SK-N-SH (cell line): ENCODE results near the gene CLEC11A. TPM values are rescaled to one million over a fixed set of nuclear protein-coding genes. Genes with fewer than 3 reads are reported as not detected.
"Not testable (repeated sequence)": the region's sequence is repeated elsewhere in the genome, so short reads cannot be mapped to it uniquely, and the experiment has no call there.

ENCODE experiments used
- CTCF ChIA-PET: fragments of 300-600, 350-600 bp; formaldehyde crosslinking; extraction: SDS; loops from one replicate; lab custom pipeline; 2021; lab: Yijun Ruan, JAX
- POLR2A ChIA-PET: fragments of 350-600 bp; sonication (Branson Sonifier 250); formaldehyde crosslinking; extraction: SDS; loops from one replicate; lab custom pipeline; 2020; ENCODE audit warnings: antibody characterized with exemption, inconsistent platforms; lab: Yijun Ruan, JAX
- DNase-seq: peaks from one replicate; pipeline ENCODE4 v3.0.0; 2012
- H2AFZ ChIP-seq: fragments of 200-600 bp; sonication (generic); 2 replicates; pipeline ENCODE4 v1.8.1; 2016; ENCODE audit warnings: antibody characterized with exemption, mild to moderate bottlenecking, low read depth
- H3F3A ChIP-seq: fragments of 200-600 bp; sonication (generic); replicated peaks from 2 replicates; pipeline ENCODE3; 2016; ENCODE audit warnings: antibody characterized with exemption, mild to moderate bottlenecking; ENCODE audit not compliant: insufficient read depth
- H3K27ac ChIP-seq, 2 experiments: fragments of 200-500 bp in 1 of 2; fragments of 200-600 bp in 1 of 2; sonication (Bioruptor generic) in 1 of 2; sonication (generic), shearing (Covaris generic) in 1 of 2; 2 replicates each; pipeline versions ENCODE4 v1.5.1 to v1.6.1; 2014 to 2016; ENCODE audit warnings: low read depth in 2 of 2, inconsistent platforms in 1 of 2, low read length in 1 of 2, mild to moderate bottlenecking in 1 of 2, mixed read lengths in 1 of 2
- H3K27me3 ChIP-seq: fragments of 200-600 bp; sonication (generic), shearing (Covaris generic); 2 replicates; pipeline ENCODE4 v1.6.1; 2016; ENCODE audit warnings: mixed run types; ENCODE audit not compliant: insufficient read depth
- H3K36me3 ChIP-seq, 2 experiments: fragments of 200-500 bp in 1 of 2; fragments of 200-600 bp in 1 of 2; sonication (Bioruptor generic) in 1 of 2; sonication (generic) in 1 of 2; replicated peaks in 1 of 2; 2 replicates each; pipeline versions ENCODE3 to v1.5.1; 2014 to 2016; ENCODE audit warnings: low read length in 1 of 2, mild to moderate bottlenecking in 1 of 2; ENCODE audit not compliant: insufficient read depth in 2 of 2, control insufficient read depth in 1 of 2
- H3K4me1 ChIP-seq, 2 experiments: fragments of 200-500 bp in 1 of 2; fragments of 200-600 bp in 1 of 2; sonication (Bioruptor generic) in 1 of 2; sonication (generic), shearing (Covaris generic) in 1 of 2; 2 replicates each; pipeline versions ENCODE4 v1.5.1 to v1.6.1; 2014 to 2016; ENCODE audit warnings: low read depth in 1 of 2, low read length in 1 of 2, mixed run types in 1 of 2; ENCODE audit not compliant: insufficient read depth in 2 of 2, control insufficient read depth in 1 of 2
- H3K4me2 ChIP-seq: fragments of 200-600 bp; sonication (generic), shearing (Covaris generic); 2 replicates; pipeline ENCODE4 v1.6.1; 2017; ENCODE audit warnings: mixed run types
- H3K4me3 ChIP-seq, 2 experiments: fragments of 200-500 bp in 1 of 2; fragments of 200-600 bp in 1 of 2; sonication (Bioruptor generic) in 1 of 2; sonication (generic), shearing (Covaris generic) in 1 of 2; 2 replicates each; pipeline versions ENCODE4 v1.5.1 to v1.8.1; 2014 to 2016; ENCODE audit warnings: low read depth in 2 of 2, inconsistent platforms in 1 of 2, low read length in 1 of 2, mild to moderate bottlenecking in 1 of 2, mixed read lengths in 1 of 2, moderate library complexity in 1 of 2
- H3K79me2 ChIP-seq: fragments of 200-600 bp; sonication (generic); 2 replicates; pipeline ENCODE4 v1.8.1; 2017; ENCODE audit warnings: mild to moderate bottlenecking; ENCODE audit not compliant: insufficient read depth
- H3K9ac ChIP-seq: fragments of 200-600 bp; sonication (generic); 2 replicates; pipeline ENCODE4 v1.6.1; 2017; ENCODE audit warnings: mixed run types
- H3K9me2 ChIP-seq: fragments of 200-600 bp; sonication (generic); 2 replicates; pipeline ENCODE4 v1.6.1; 2017; ENCODE audit warnings: mixed run types
- H3K9me3 ChIP-seq: fragments of 200-600 bp; sonication (generic); 2 replicates; pipeline ENCODE4 v1.6.1; 2017; ENCODE audit warnings: mixed run types, mild to moderate bottlenecking, moderate library complexity
- H4K20me1 ChIP-seq: fragments of 200-600 bp; sonication (generic); 2 replicates; pipeline ENCODE4 v1.6.1; 2017; ENCODE audit warnings: mild to moderate bottlenecking, mixed run types; ENCODE audit not compliant: insufficient read depth
- CTCF ChIP-seq: fragments of 200-600 bp; sonication (generic); IDR thresholded peaks from 2 replicates; pipeline ENCODE4 v1.6.1; 2017; ENCODE audit warnings: antibody characterized with exemption, mild to moderate bottlenecking, moderate library complexity
- ELF1 ChIP-seq: IDR thresholded peaks from 2 replicates; pipeline ENCODE4 v1.4.0; 2012
- EP300 ChIP-seq, 2 experiments: IDR thresholded peaks; 2 replicates each; pipeline versions ENCODE4 v1.4.0 to v1.6.1; 2012; ENCODE audit warnings: borderline replicate concordance in 1 of 2, low read depth in 1 of 2, low read length in 1 of 2
- EZH2phosphoT487 ChIP-seq: fragments of 200-600 bp; sonication (generic); IDR thresholded peaks from 2 replicates; pipeline ENCODE4 v1.6.1; 2017; ENCODE audit warnings: low read depth, mixed run types, mild to moderate bottlenecking, antibody characterized with exemption, moderate library complexity, borderline replicate concordance
- FOXM1 ChIP-seq: IDR thresholded peaks from 2 replicates; pipeline ENCODE4 v1.4.0; 2012; ENCODE audit warnings: low read depth, mild to moderate bottlenecking
- JUND ChIP-seq: IDR thresholded peaks from 2 replicates; pipeline ENCODE4 v1.4.0; 2012
- POLR2AphosphoS5 ChIP-seq: IDR thresholded peaks from 2 replicates; pipeline ENCODE4 v1.6.1; 2012; ENCODE audit warnings: low read depth, low read length
- RAD21 ChIP-seq: IDR thresholded peaks from 2 replicates; pipeline ENCODE4 v1.6.1; 2012; ENCODE audit warnings: mild to moderate bottlenecking, low read length
- REST ChIP-seq: IDR thresholded peaks from 2 replicates; pipeline ENCODE4 v1.6.1; 2012; ENCODE audit warnings: mild to moderate bottlenecking, low read depth, low read length, moderate library complexity
- RXRA ChIP-seq: IDR thresholded peaks from 2 replicates; pipeline ENCODE4 v1.4.0; 2012; ENCODE audit warnings: low read depth, mild to moderate bottlenecking, borderline replicate concordance
- TCF12 ChIP-seq: IDR thresholded peaks from 2 replicates; pipeline ENCODE4 v1.4.0; 2012
- USF1 ChIP-seq: IDR thresholded peaks from 2 replicates; pipeline ENCODE4 v1.4.0; 2012; ENCODE audit warnings: low read depth, borderline replicate concordance
- YY1 ChIP-seq: IDR thresholded peaks from 2 replicates; pipeline ENCODE4 v1.4.0; 2012; ENCODE audit warnings: low read depth, mild to moderate bottlenecking
- ZBTB33 ChIP-seq: IDR thresholded peaks from 2 replicates; pipeline ENCODE4 v1.4.0; 2012; ENCODE audit warnings: low read depth, borderline replicate concordance
- WGBS: methylation state at CpG from one replicate; pipeline ENCODE4 v1.1.6; 2017; ENCODE audit warnings: low lambda C conversion rate; 5-methylcytosine and 5-hydroxymethylcytosine counted together
- polyA plus RNA-seq, 3 experiments: library from polyadenylated mRNA; depleted of rRNA; stranded (reverse); fragments of >200 nt; gene quantifications; 2 replicates each; pipeline ENCODE4 v1.2.3, GENCODE V29; 2012

Gene CLEC11A
- polyA plus RNA-seq, 1 of the 3 experiments (the other 2 are of a cell fraction): 4.4 TPM

GRCh38 chr19:50745221-50745620 lies 22.1 kb downstream of the CLEC11A start:
- WGBS: 33% methylated on average over 10 of the region's 10 CpGs
- peaks cover 48% of the 10 kb centered on the region; the same call in 1 of the 2 replicates for H3K27me3 ChIP-seq
- H3K9ac ChIP-seq: no peak overlapping the region
- H3K79me2 ChIP-seq: no peaks in the 10 kb centered on the region
- TF ChIP-seq USF1: 0 out of 2 replicates have a peak, but pooled peaks have one; percentile 41
- no peak for TF ChIP-seq ELF1
- TF ChIP-seq, all 33 proteins: peak for 1
- no peaks in the 10 kb centered on the region for H3K36me3 ChIP-seq
- no peaks in the 10 kb centered on the region for H4K20me1 ChIP-seq
- no peak for DNase-seq
- no peaks in the 10 kb centered on the region for H3K9me3 ChIP-seq
- H3F3A ChIP-seq: no peaks in the 10 kb centered on the region
- no peaks in the 10 kb centered on the region for H3K4me1 ChIP-seq
- no peak overlapping the region for H3K4me3 ChIP-seq
- CTCF ChIA-PET: no interaction called here
- POLR2A ChIA-PET: no interaction called here
- H3K9me2 ChIP-seq: no peaks in the 10 kb centered on the region
- H3K27ac ChIP-seq: no peak overlapping the region
- no peak overlapping the region for H2AFZ ChIP-seq
- H3K4me2 ChIP-seq: no peak overlapping the region

- POLR2A ChIA-PET: not testable (repeated sequence)
- 62% methylated on average over 12 of the region's 14 CpGs for WGBS
Observed at GRCh38 chr19:50747141-50747540, 24.0 kb downstream of the CLEC11A start.

GRCh38 chr19:50749490-50749889 lies 26.3 kb downstream of the CLEC11A start:
- H3K27me3 ChIP-seq: peaks cover 14% of the 10 kb centered on the region; the same call in 1 of the 2 replicates
- H3K79me2 ChIP-seq: no peaks in the 10 kb centered on the region
- no peak overlapping the region for H2AFZ ChIP-seq
- H3K9ac ChIP-seq: no peak overlapping the region
- no peak for DNase-seq
- no peaks in the 10 kb centered on the region for H3K36me3 ChIP-seq
- H3K27ac ChIP-seq: no peak overlapping the region
- ChIA-PET POLR2A (no interaction called here), CTCF (interaction anchor here (2.2 kb wide), 1 partner anchor 25 kb away, joined by 7 read pairs; no protein-coding TSS in a partner anchor)
- H3K9me2 ChIP-seq: no peaks in the 10 kb centered on the region
- no peak overlapping the region for H3K4me3 ChIP-seq
- whole genome bisulfite sequencing: 53% methylated on average over 6 of the region's 6 CpGs
- no peaks in the 10 kb centered on the region for H3F3A ChIP-seq
- no peaks in the 10 kb centered on the region for H3K9me3 ChIP-seq
- H3K4me2 ChIP-seq: no peak overlapping the region
- no peaks in the 10 kb centered on the region for H4K20me1 ChIP-seq
- no peaks in the 10 kb centered on the region for H3K4me1 ChIP-seq
- TF ChIP-seq YY1: no peak
- TF ChIP-seq FOXM1: no peak
- no peak for TF ChIP-seq EZH2phosphoT487
- no peak for TF ChIP-seq EP300 (IDR thresholded peaks at IDR 0.05; ENCODE audit: borderline replicate concordance in 1 of 2, low read depth in 1 of 2, low read length in 1 of 2)
- TF ChIP-seq TCF12: no peak
- TF ChIP-seq RAD21: no peak
- no peak for TF ChIP-seq REST
- no peak for TF ChIP-seq ZBTB33
- no peak for TF ChIP-seq POLR2AphosphoS5
- no peak for TF ChIP-seq JUND
- no peak for TF ChIP-seq CTCF
- TF ChIP-seq RXRA: no peak

More at GRCh38 chr19:50747141-50747540, 24.0 kb downstream of the CLEC11A start:
- H4K20me1 ChIP-seq, CTCF ChIA-PET, DNase-seq, H3K36me3 ChIP-seq, H3K4me1 ChIP-seq, H3K4me3 ChIP-seq, H3K9me3 ChIP-seq, H3K27ac ChIP-seq, H3K9me2 ChIP-seq, H3F3A ChIP-seq, H3K79me2 ChIP-seq, H2AFZ ChIP-seq, H3K4me2 ChIP-seq, H3K9ac ChIP-seq: not testable (repeated sequence)
- peaks cover 28% of the 10 kb centered on the region; the same call in 1 of the 2 replicates for H3K27me3 ChIP-seq
